Thyroid gland (tissue), 4 donors: ENCODE results near the gene CCL21.

Experiments used
- CTCF ChIP-seq, 6 experiments: fragments of 200-600 bp in 3 of 6; fragments of 450-650 bp in 3 of 6; sonication (generic) in 3 of 6; IDR thresholded peaks; one replicate each; pipeline ENCODE4 v1.5.1; 2016 to 2019; ENCODE audit warnings: antibody characterized with exemption in 6 of 6, mild to moderate bottlenecking in 2 of 6, inconsistent platforms in 1 of 6, moderate library complexity in 1 of 6
- POLR2A ChIP-seq, 2 donors: fragments of 450-650 bp; IDR thresholded peaks; one replicate each; pipeline ENCODE4 v1.6.1; 2017; ENCODE audit warnings: antibody characterized with exemption in 2 of 2, mild to moderate bottlenecking in 2 of 2, moderate library complexity in 1 of 2

GRCh38 chr9:34674440-34674839 is 35.5 kb downstream of the CCL21 start:
- no peak for TF ChIP-seq CTCF (IDR thresholded peaks at IDR 0.05)
- no peak for TF ChIP-seq POLR2A (IDR thresholded peaks at IDR 0.05)
